GM12878 (cell line): ENCODE measurements around the gene BNIPL. TPM values are rescaled to one million over a fixed set of nuclear protein-coding genes. Genes with fewer than 3 reads are reported as not detected.
A peak's percentile ranks its signal among the peaks of the same experiment; 100 is the strongest.

ENCODE experiments used
- ATAC-seq: fragments of 200-7000 bp; cut with Tn5 transposase; 3 replicates; pipeline ENCODE4 v1.9.1; 2020; ENCODE audit warnings: mild to moderate bottlenecking, moderate library complexity
- BruUV-seq: library from RNA; stranded (reverse); fragments of 400-500 nt; replicated peaks from 2 replicates; lab custom pipeline; 2021; lab: Mats Ljungman, UMichigan
- CTCF ChIA-PET: fragments of 300-600 bp; sonication (Branson Sonifier 250); formaldehyde crosslinking; extraction: SDS; loops from one replicate; lab custom pipeline; 2021; ENCODE audit warnings: inconsistent platforms; lab: Yijun Ruan, JAX
- POLR2A ChIA-PET: fragments of 350-600 bp; formaldehyde crosslinking; extraction: SDS; loops from one replicate; lab custom pipeline; 2021; ENCODE audit warnings: inconsistent platforms; lab: Charles Lee
- RAD21 ChIA-PET: fragments of 300-600 bp; sonication (Branson Sonifier 250); formaldehyde crosslinking; loops from one replicate; lab custom pipeline; 2023; ENCODE audit warnings: antibody characterized with exemption; ENCODE audit not compliant: unreplicated experiment; lab: Charles Lee
- SMC1A ChIA-PET: fragments of 300-600 bp; sonication (Branson Sonifier 250); formaldehyde crosslinking; loops from one replicate; lab custom pipeline; 2023; ENCODE audit not compliant: unreplicated experiment, uncharacterized antibody; lab: Charles Lee
- DNase-seq: peaks from one replicate; pipeline ENCODE4 v3.0.0-alpha.2; 2011; ENCODE audit warnings: low read depth, low spot score
- FAIRE-seq: peaks from 3 replicates; lab custom pipeline; 2011; peaks lifted over from hg19 to GRCh38; lab: Jason Lieb, UNC
- H2AFZ ChIP-seq: 2 replicates; pipeline ENCODE4 v1.6.0; 2011; ENCODE audit warnings: low read depth, low read length, control low read depth; ENCODE audit not compliant: control insufficient read depth
- H3K27ac ChIP-seq: 2 replicates; pipeline ENCODE4 v1.5.1; 2011; ENCODE audit warnings: control low read depth; ENCODE audit not compliant: control insufficient read depth, insufficient read depth
- H3K27me3 ChIP-seq, 2 experiments: replicated peaks in 1 of 2; 2 replicates each; pipeline versions ENCODE4 v1.6.0 to v1.6.1; 2011; ENCODE audit warnings: low read length in 1 of 2; ENCODE audit not compliant: control insufficient read depth in 2 of 2, insufficient read depth in 2 of 2
- H3K36me3 ChIP-seq, 2 experiments: 2 replicates each; pipeline ENCODE4 v1.5.1; 2011; ENCODE audit warnings: low read length in 1 of 2; ENCODE audit not compliant: control insufficient read depth in 2 of 2, insufficient read depth in 2 of 2
- H3K4me1 ChIP-seq: 2 replicates; pipeline ENCODE4 v1.6.1; 2011; ENCODE audit warnings: mild to moderate bottlenecking, low read length, moderate library complexity, mixed read lengths; ENCODE audit not compliant: control insufficient read depth, insufficient read depth
- H3K4me2 ChIP-seq: 2 replicates; pipeline ENCODE4 v1.6.0; 2011; ENCODE audit warnings: control low read depth; ENCODE audit not compliant: control insufficient read depth, insufficient read depth
- H3K4me3 ChIP-seq: fragments of 200-600 bp; sonication (generic); 2 replicates; pipeline ENCODE4 v1.5.1; 2016
- H3K79me2 ChIP-seq: 2 replicates; pipeline ENCODE4 v1.6.0; 2011; ENCODE audit warnings: low read length; ENCODE audit not compliant: control insufficient read depth, insufficient read depth
- H3K9ac ChIP-seq: 2 replicates; pipeline ENCODE4 v1.8.0; 2011; ENCODE audit warnings: low read length, control low read depth, mixed read lengths; ENCODE audit not compliant: control insufficient read depth, insufficient read depth
- H3K9me3 ChIP-seq: replicated peaks from 3 replicates; pipeline ENCODE4 v1.5.1; 2011; ENCODE audit warnings: mild to moderate bottlenecking, low read length; ENCODE audit not compliant: control insufficient read depth, insufficient read depth
- H4K20me1 ChIP-seq: 2 replicates; pipeline ENCODE4 v1.6.0; 2011; ENCODE audit not compliant: control insufficient read depth, insufficient read depth
- ATF2 ChIP-seq: IDR thresholded peaks from 2 replicates; pipeline ENCODE4 v1.6.1; 2012; ENCODE audit warnings: low read length, inconsistent platforms
- EP300 ChIP-seq, 2 experiments: fragments of 150-350 bp in 1 of 2; IDR thresholded peaks; 2 replicates each; pipeline ENCODE4 v1.6.1; 2011 to 2012; ENCODE audit warnings: low read depth in 2 of 2, low read length in 2 of 2, borderline replicate concordance in 1 of 2, improper control_type of control experiment in 1 of 2, inconsistent platforms in 1 of 2; ENCODE audit not compliant: control insufficient read depth in 1 of 2
- IKZF2 ChIP-seq, 2 experiments: fragments of 450-650 bp; IDR thresholded peaks; 2 replicates each; pipeline ENCODE4 v1.6.1; 2017; ENCODE audit warnings: mild to moderate bottlenecking in 2 of 2, moderate library complexity in 2 of 2
- MXI1 ChIP-seq: fragments of 150-350 bp; IDR thresholded peaks from 2 replicates; pipeline ENCODE4 v1.6.1; 2011; ENCODE audit warnings: low read depth, mild to moderate bottlenecking, inconsistent platforms, low read length, improper control_type of control experiment
- NKRF ChIP-seq: fragments of 450-650 bp; conservative IDR thresholded peaks from 2 replicates; pipeline ENCODE4 v1.6.1; 2017; ENCODE audit warnings: mild to moderate bottlenecking, moderate library complexity
- NR2C2 ChIP-seq: IDR thresholded peaks from 2 replicates; pipeline ENCODE4 v1.6.1; 2011; ENCODE audit warnings: borderline replicate concordance, low read depth; ENCODE audit not compliant: control insufficient read depth, insufficient read length
- PKNOX1 ChIP-seq: fragments of 450-650 bp; IDR thresholded peaks from 2 replicates; pipeline ENCODE4 v1.6.1; 2016; ENCODE audit warnings: mild to moderate bottlenecking
- POLR2AphosphoS2 ChIP-seq: IDR thresholded peaks from 2 replicates; pipeline ENCODE4 v1.6.1; 2011; ENCODE audit warnings: low read depth, mild to moderate bottlenecking, low read length, improper control_type of control experiment, moderate library complexity
- RB1 ChIP-seq: fragments of 450-650 bp; formaldehyde crosslinking; IDR thresholded peaks from 2 replicates; pipeline ENCODE4 v1.6.1; 2017; ENCODE audit warnings: mild to moderate bottlenecking, borderline replicate concordance
- RELA ChIP-seq: fragments of 450-650 bp; IDR thresholded peaks from 2 replicates; pipeline ENCODE4 v1.8.0; 2014; ENCODE audit warnings: borderline replicate concordance; ENCODE audit not compliant: partially characterized antibody
- RELB ChIP-seq: fragments of 450-650 bp; IDR thresholded peaks from 2 replicates; pipeline ENCODE4 v1.6.1; 2017; ENCODE audit warnings: low read depth, mild to moderate bottlenecking, moderate library complexity
- RUNX3 ChIP-seq: IDR thresholded peaks from 2 replicates; pipeline ENCODE4 v1.6.1; 2012; ENCODE audit warnings: low read length, inconsistent platforms
- SREBF1 ChIP-seq: IDR thresholded peaks from 2 replicates; pipeline ENCODE4 v1.6.1; 2012; ENCODE audit warnings: mild to moderate bottlenecking, low read length
- TCF3 ChIP-seq: IDR thresholded peaks from 2 replicates; pipeline ENCODE4 v1.6.1; 2012; ENCODE audit warnings: low read depth, mild to moderate bottlenecking, low read length, borderline replicate concordance; ENCODE audit not compliant: insufficient read depth
- ZSCAN29 ChIP-seq: fragments of 450-650 bp; IDR thresholded peaks from 2 replicates; pipeline ENCODE4 v1.6.1; 2017; ENCODE audit warnings: mild to moderate bottlenecking, moderate library complexity
- WGBS: methylation state at CpG from one replicate; pipeline ENCODE4 v1.1.6; 2016; ENCODE audit warnings: low lambda C conversion rate; ENCODE audit not compliant: insufficient replicate concordance, insufficient coverage; ENCODE audit errors: missing lambda C conversion rate; 5-methylcytosine and 5-hydroxymethylcytosine counted together
- in situ Hi-C: fragments of 300-500 bp; cut with MboI; formaldehyde crosslinking; loops from 9 replicates; pipeline ENCODE4 v1.14.3; 2018; ENCODE audit warnings: mixed read lengths
- intact Hi-C: fragments of 100-400 bp; cut with micrococcal nuclease; formaldehyde crosslinking; loops from one replicate; pipeline ENCODE4 v1.14.2; 2022; ENCODE audit not compliant: unreplicated experiment
- polyA plus RNA-seq, 11 experiments: library from polyadenylated mRNA; depleted of rRNA in 4 of 11; unstranded in 6 of 11; stranded (reverse) in 5 of 11; fragments of >200 nt; fragmentation: Nextera tagmentation in 4 of 11; fragmentation: Illumina TruSeq in 1 of 11; extraction: Ambion mirVana in 4 of 11; extraction: Trizol in 1 of 11; gene quantifications; 1 replicate in 1 of 11; 2 replicates in 10 of 11; pipeline versions ENCODE4 v1.2.1 to v1.2.3, GENCODE V29; 2011 to 2016; ENCODE audit warnings: inconsistent platforms in 2 of 11, missing spikeins in 2 of 11, low read depth in 1 of 11
- total RNA-seq, 4 experiments: library from RNA; depleted of rRNA in 3 of 4; stranded (reverse); fragments of >200 nt in 3 of 4; fragmentation: Illumina TruSeq in 1 of 4; extraction: Trizol in 1 of 4; gene quantifications; 2 replicates each; pipeline versions ENCODE4 v1.2.1 to v1.2.3, GENCODE V29; 2013 to 2021

Gene BNIPL
- total and polyA plus RNA-seq, 10 of the 15 experiments (the other 5 are each of a cell fraction or from before 2014, with no cell fraction given): 0.05 to 1.1 (median 0.17) TPM

GRCh38 chr1:151008244-151009205 is 27.9 kb upstream of the BNIPL start, which contains the start of gene PRUNE1:
PRUNE1 (plus strand) TSS chr1:151008449; CDS start chr1:151008633, 184 bp downstream.
- H3K27me3 ChIP-seq: no peaks in the 10 kb centered on the region
- peak; percentile 91 for ATAC-seq
- peaks cover 16% of the 10 kb centered on the region for H3K79me2 ChIP-seq
- H3K9me3 ChIP-seq: no peaks in the 10 kb centered on the region
- in situ Hi-C loops (no loop called here), intact Hi-C loops (no loop called here)
- ChIA-PET CTCF (interaction anchor here (1.0 to 1.9 kb wide), 3 partner anchors 12 to 148 kb away, joined by 3 to 4 read pairs (median 4); partner anchors contain the start of gene TNFAIP8L2), SMC1A (no interaction called here), POLR2A (interaction anchor here (1.7 kb wide), 1 partner anchor 49 kb away, joined by 3 read pairs; no protein-coding TSS in a partner anchor), RAD21 (interaction anchor here (0.9 kb wide), 1 partner anchor 91 kb away, joined by 3 read pairs; no protein-coding TSS in a partner anchor)
- peak within 1 kb of the TSS; percentile 98 for H2AFZ ChIP-seq
- H3K4me1 ChIP-seq: peaks cover 7% of the 10 kb centered on the region
- DNase-seq: peak; percentile 74
- H3K36me3 ChIP-seq: no peaks in the 10 kb centered on the region
- TSS peak; percentile 70 for BruUV-seq
- H3K4me2 ChIP-seq: peak within 1 kb of the TSS; percentile 99
- H3K27ac ChIP-seq: peak within 1 kb of the TSS; percentile 90
- no peak for FAIRE-seq
- under 1% methylated on average over 69 of the region's 69 CpGs for WGBS
- H3K4me3 ChIP-seq: peak within 1 kb of the TSS; percentile 90
- no peaks in the 10 kb centered on the region for H4K20me1 ChIP-seq
- H3K9ac ChIP-seq: peak within 1 kb of the TSS; percentile 89
- TF ChIP-seq EP300 (IDR thresholded peaks at IDR 0.05; ENCODE audit: borderline replicate concordance in 1 of 2, control insufficient read depth in 1 of 2, low read depth in 2 of 2, low read length in 2 of 2) (no peak), NKRF (peak; percentile 30; the same call in 1 of the 2 replicates), SREBF1 (peak; percentile 27; the same call in 1 of the 2 replicates), RB1 (peak; percentile 73), PKNOX1 (no peak), TCF3 (no peak), MXI1 (no peak; the same call in 1 of the 2 replicates), ZSCAN29 (no peak), POLR2AphosphoS2 (0 out of 2 replicates have a peak, but pooled peaks have one; percentile 40), RELA (peak; percentile 64), RELB (peak; percentile 52; the same call in 1 of the 2 replicates), RUNX3 (no peak), ATF2 (no peak), NR2C2 (no peak), IKZF2 (IDR thresholded peaks at IDR 0.05) (peak; percentile 11 to 68; a peak in 1 of 4 replicates)
